H9 (cell line): Measurements from ENCODE around the gene RAB11FIP5. TPM values are rescaled to one million over a fixed set of nuclear protein-coding genes. Genes with fewer than 3 reads are reported as not detected.

ENCODE experiments used
- DNase-seq: peaks from one replicate; pipeline ENCODE4 v3.0.0-alpha.2; 2017
- H2AFZ ChIP-seq: one replicate; pipeline ENCODE4 v1.6.1; 2013; ENCODE audit warnings: mild to moderate bottlenecking, low read length, control low read depth, moderate library complexity
- H2AK5ac ChIP-seq: 2 replicates; pipeline ENCODE4 v1.6.1; 2013; ENCODE audit warnings: low read length, control low read depth, mixed read lengths; ENCODE audit not compliant: insufficient read length
- H2BK120ac ChIP-seq: one replicate; pipeline ENCODE4 v1.6.1; 2013; ENCODE audit warnings: low read depth, mild to moderate bottlenecking, low read length, control low read depth, inconsistent platforms; ENCODE audit not compliant: poor library complexity, severe bottlenecking
- H2BK12ac ChIP-seq: 2 replicates; pipeline ENCODE4 v1.6.1; 2013; ENCODE audit warnings: low read length, control low read depth, mixed read lengths, low read depth; ENCODE audit not compliant: insufficient read length
- H2BK15ac ChIP-seq: 2 replicates; pipeline ENCODE4 v1.6.1; 2013; ENCODE audit warnings: low read depth, low read length, control low read depth
- H2BK20ac ChIP-seq: one replicate; pipeline ENCODE4 v1.6.1; 2013; ENCODE audit warnings: low read depth, mild to moderate bottlenecking, low read length, control low read depth, inconsistent platforms; ENCODE audit not compliant: poor library complexity, severe bottlenecking
- H2BK5ac ChIP-seq: 2 replicates; pipeline ENCODE4 v1.6.1; 2013; ENCODE audit warnings: low read length, control low read depth, mixed read lengths; ENCODE audit not compliant: insufficient read length
- H3K14ac ChIP-seq: 2 replicates; pipeline ENCODE4 v1.6.1; 2013; ENCODE audit warnings: low read length, control low read depth; ENCODE audit not compliant: insufficient read depth
- H3K18ac ChIP-seq: 2 replicates; pipeline ENCODE4 v1.6.1; 2013; ENCODE audit warnings: low read depth, mild to moderate bottlenecking, mixed read lengths, low read length, control low read depth; ENCODE audit not compliant: insufficient read length
- H3K23ac ChIP-seq: 2 replicates; pipeline ENCODE4 v1.6.1; 2013; ENCODE audit warnings: low read length, control low read depth, mixed read lengths, low read depth; ENCODE audit not compliant: insufficient read length
- H3K23me2 ChIP-seq: 2 replicates; pipeline ENCODE4 v1.6.1; 2013; ENCODE audit warnings: low read depth, mild to moderate bottlenecking, mixed read lengths, low read length, control low read depth; ENCODE audit not compliant: insufficient read length, poor library complexity, severe bottlenecking
- H3K27ac ChIP-seq: 2 replicates; pipeline ENCODE4 v1.5.1; 2013; ENCODE audit warnings: low read length, control low read depth, mixed read lengths, low read depth; ENCODE audit not compliant: insufficient read length
- H3K27me3 ChIP-seq: 2 replicates; pipeline ENCODE4 v1.6.1; 2013; ENCODE audit warnings: low read length, control low read depth, inconsistent platforms; ENCODE audit not compliant: insufficient read depth
- H3K4ac ChIP-seq: 2 replicates; pipeline ENCODE4 v1.6.1; 2013; ENCODE audit warnings: low read depth, mild to moderate bottlenecking, control low read depth, inconsistent platforms, low read length, moderate library complexity
- H3K4me1 ChIP-seq: 2 replicates; pipeline ENCODE4 v1.6.1; 2013; ENCODE audit warnings: low read length, control low read depth, inconsistent platforms; ENCODE audit not compliant: insufficient read depth
- H3K4me2 ChIP-seq: 2 replicates; pipeline ENCODE4 v1.6.1; 2013; ENCODE audit warnings: low read length, control low read depth, mixed read lengths; ENCODE audit not compliant: insufficient read length, insufficient read depth
- H3K56ac ChIP-seq: 2 replicates; pipeline ENCODE4 v1.6.1; 2013; ENCODE audit warnings: low read depth, mild to moderate bottlenecking, mixed read lengths, low read length, control low read depth; ENCODE audit not compliant: insufficient read length
- H3K79me1 ChIP-seq: 2 replicates; pipeline ENCODE4 v1.6.1; 2013; ENCODE audit warnings: low read depth, mild to moderate bottlenecking, moderate library complexity, low read length, control low read depth, inconsistent platforms; ENCODE audit not compliant: insufficient read depth, poor library complexity, severe bottlenecking
- H3K79me2 ChIP-seq: 2 replicates; pipeline ENCODE4 v1.6.1; 2013; ENCODE audit warnings: low read length, control low read depth, inconsistent platforms; ENCODE audit not compliant: insufficient read depth
- H3K9ac ChIP-seq: 2 replicates; pipeline ENCODE4 v1.6.1; 2013; ENCODE audit warnings: low read length, control low read depth, mixed read lengths; ENCODE audit not compliant: insufficient read length; ENCODE audit errors: extremely low read depth
- H3K9me3 ChIP-seq: one replicate; pipeline ENCODE4 v1.6.1; 2013; ENCODE audit warnings: low read depth, low read length, inconsistent platforms; ENCODE audit not compliant: control insufficient read depth
- H3T11ph ChIP-seq: one replicate; pipeline ENCODE4 v1.6.1; 2013; ENCODE audit warnings: mild to moderate bottlenecking, low read length, control low read depth, inconsistent platforms
- H4K20me1 ChIP-seq: one replicate; pipeline ENCODE4 v1.6.1; 2013; ENCODE audit not compliant: control insufficient read depth, insufficient read length, insufficient read depth
- H4K5ac ChIP-seq: 2 replicates; pipeline ENCODE4 v1.6.1; 2013; ENCODE audit warnings: low read depth, mild to moderate bottlenecking, mixed read lengths, low read length, control low read depth; ENCODE audit not compliant: insufficient read length
- H4K8ac ChIP-seq: replicated peaks from 2 replicates; pipeline ENCODE4 v1.6.1; 2013; ENCODE audit warnings: low read length, control low read depth, mixed read lengths, low read depth; ENCODE audit not compliant: insufficient read length
- H4K91ac ChIP-seq: 2 replicates; pipeline ENCODE4 v1.6.1; 2013; ENCODE audit warnings: low read depth, mild to moderate bottlenecking, moderate library complexity, mixed read lengths, low read length, control low read depth; ENCODE audit not compliant: insufficient read length
- H3K27ac Mint-ChIP-seq, 3 experiments: 2 replicates in 2 of 3; 3 replicates in 1 of 3; pipeline ENCODE4 v1.8.0; 2020 to 2021; ENCODE audit warnings: mixed read lengths in 3 of 3, mild to moderate bottlenecking in 1 of 3, moderate library complexity in 1 of 3
- H3K27me3 Mint-ChIP-seq: 2 replicates; pipeline ENCODE4 v1.8.0; 2021; ENCODE audit warnings: low read depth, mild to moderate bottlenecking, moderate library complexity, mixed read lengths
- H3K36me3 Mint-ChIP-seq, 3 experiments: 2 replicates in 2 of 3; 3 replicates in 1 of 3; pipeline ENCODE4 v1.8.0; 2020 to 2021; ENCODE audit warnings: low read depth in 3 of 3, mixed read lengths in 3 of 3; ENCODE audit not compliant: insufficient read depth in 1 of 3
- H3K4me1 Mint-ChIP-seq, 2 experiments: 2 replicates each; pipeline ENCODE4 v1.8.0; 2020; ENCODE audit warnings: mixed read lengths in 2 of 2
- H3K4me3 Mint-ChIP-seq, 2 experiments: 2 replicates in 1 of 2; 3 replicates in 1 of 2; pipeline ENCODE4 v1.8.0; 2020 to 2021; ENCODE audit warnings: mild to moderate bottlenecking in 2 of 2, mixed read lengths in 2 of 2, moderate library complexity in 1 of 2
- H3K9me3 Mint-ChIP-seq, 2 experiments: 2 replicates in 1 of 2; 3 replicates in 1 of 2; pipeline ENCODE4 v1.8.0; 2020; ENCODE audit warnings: mild to moderate bottlenecking in 2 of 2, mixed read lengths in 2 of 2, moderate library complexity in 1 of 2
- CTCF ChIP-seq: fragments of 200-600 bp; sonication (generic); conservative IDR thresholded peaks from 3 replicates; pipeline ENCODE4 v1.8.0; 2021; ENCODE audit warnings: antibody characterized with exemption, mild to moderate bottlenecking
- WGBS: extraction: QIAGEN DNeasy Blood & Tissue Kit; methylation state at CpG from one replicate; pipeline ENCODE4 v1.1.7; 2013; ENCODE audit warnings: missing lambda C conversion rate, low lambda C conversion rate, mixed read lengths; ENCODE audit not compliant: insufficient read length; ENCODE audit errors: extremely low coverage; 5-methylcytosine and 5-hydroxymethylcytosine counted together
- total RNA-seq: library from RNA; stranded (reverse); gene quantifications from 2 replicates; pipeline ENCODE4 v1.2.1, GENCODE V29; 2021

Gene RAB11FIP5
- total RNA-seq, 1 experiment from 2014 or later = 7.1 TPM

GRCh38 chr2:73023497-73023896 is 89.3 kb downstream of the RAB11FIP5 start:
- Histone ChIP-seq H3K23me2 (no peaks in the 10 kb centered on the region), H3K79me2 (no peaks in the 10 kb centered on the region), H3K27ac (no peak overlapping the region), H3K27me3 (no peaks in the 10 kb centered on the region), H4K20me1 (no peaks in the 10 kb centered on the region), H3T11ph (no peak overlapping the region), H2BK120ac (no peak overlapping the region), H3K23ac (no peak overlapping the region), H3K4ac (no peak overlapping the region), H2AFZ (no peak overlapping the region), H4K91ac (no peak overlapping the region), H3K4me1 (no peaks in the 10 kb centered on the region), H3K4me2 (no peak overlapping the region), H3K14ac (no peak overlapping the region), H2BK5ac (no peak overlapping the region), H2AK5ac (no peak overlapping the region), H2BK20ac (no peak overlapping the region), H4K5ac (no peak overlapping the region), H3K9me3 (no peaks in the 10 kb centered on the region), H2BK12ac (no peak overlapping the region), H3K79me1 (no peaks in the 10 kb centered on the region), H2BK15ac (no peak overlapping the region), H3K18ac (no peak overlapping the region), H3K9ac (no peak overlapping the region), H4K8ac (no peak overlapping the region), H3K56ac (no peak overlapping the region)
- Mint-ChIP-seq H3K27me3 (no peaks in the 10 kb centered on the region), H3K27ac (no peak overlapping the region), H3K4me3 (no peak overlapping the region), H3K4me1 (peaks cover 5% of the 10 kb centered on the region in 2 experiments), H3K36me3 (peaks cover 1 to 14% (median 5%) of the 10 kb centered on the region in 3 experiments; a peak in 5 of 7 replicates), H3K9me3 (no peaks in the 10 kb centered on the region)
- TF ChIP-seq CTCF = no peak
- no CpG with 5 or more reads among the region's 1 CpG for WGBS
- no peak for DNase-seq

Other genes with a start within 250 kb of the RAB11FIP5 start
- gene SPR, start 225.5 kb downstream of the RAB11FIP5 start, total RNA-seq = 7.3 and 7.6 TPM in 2 replicates
- gene EMX1, start 195.4 kb downstream of the RAB11FIP5 start, total RNA-seq = 0.64 and 0.72 TPM in 2 replicates
- 28.9 and 30.9 TPM in 2 replicates for gene SFXN5, start 41.2 kb downstream of the RAB11FIP5 start, total RNA-seq
- gene NOTO, start 89.6 kb upstream of the RAB11FIP5 start, total RNA-seq = 0.55 and 0.66 TPM in 2 replicates
- 41.7 and 45.2 TPM in 2 replicates for gene SMYD5, start 101.3 kb upstream of the RAB11FIP5 start, total RNA-seq
- gene PRADC1, start 120.3 kb upstream of the RAB11FIP5 start, total RNA-seq = 9.6 and 11.1 TPM in 2 replicates
- 500 and 529 TPM in 2 replicates for gene CCT7, start 121.4 kb upstream of the RAB11FIP5 start, total RNA-seq
- 15.4 and 16.2 TPM in 2 replicates for gene FBXO41, start 171.5 kb upstream of the RAB11FIP5 start, total RNA-seq
- 0.85 and 1.2 TPM in 2 replicates for gene EGR4, start 180.6 kb upstream of the RAB11FIP5 start, total RNA-seq